C4-2B (cell line): ENCODE data around the gene TLDC2.
"Not testable (repeated sequence)": the region's sequence is repeated elsewhere in the genome, so short reads cannot be mapped to it uniquely, and the experiment has no call there.

Experiments
- H3K27ac ChIP-seq: fragments of 450-650 bp; 2 replicates; pipeline ENCODE4 v1.5.1; 2017
- ZFX ChIP-seq: fragments of 450-650 bp; IDR thresholded peaks from 2 replicates; pipeline ENCODE4 v1.6.1; 2017
- TF ChIP-seq, protein P1 (sequence below): fragments of 450-650 bp; conservative IDR thresholded peaks from 2 replicates; pipeline ENCODE4 v1.5.1; 2017; ENCODE audit warnings: mild to moderate bottlenecking

Gene TLDC2

GRCh38 chr20:36887752-36888090, 11.8 kb downstream of the TLDC2 start:
- H3K27ac ChIP-seq, result no peak overlapping the region
- TF ChIP-seq ZFX, result no peak
- TF ChIP-seq, protein P1, sequence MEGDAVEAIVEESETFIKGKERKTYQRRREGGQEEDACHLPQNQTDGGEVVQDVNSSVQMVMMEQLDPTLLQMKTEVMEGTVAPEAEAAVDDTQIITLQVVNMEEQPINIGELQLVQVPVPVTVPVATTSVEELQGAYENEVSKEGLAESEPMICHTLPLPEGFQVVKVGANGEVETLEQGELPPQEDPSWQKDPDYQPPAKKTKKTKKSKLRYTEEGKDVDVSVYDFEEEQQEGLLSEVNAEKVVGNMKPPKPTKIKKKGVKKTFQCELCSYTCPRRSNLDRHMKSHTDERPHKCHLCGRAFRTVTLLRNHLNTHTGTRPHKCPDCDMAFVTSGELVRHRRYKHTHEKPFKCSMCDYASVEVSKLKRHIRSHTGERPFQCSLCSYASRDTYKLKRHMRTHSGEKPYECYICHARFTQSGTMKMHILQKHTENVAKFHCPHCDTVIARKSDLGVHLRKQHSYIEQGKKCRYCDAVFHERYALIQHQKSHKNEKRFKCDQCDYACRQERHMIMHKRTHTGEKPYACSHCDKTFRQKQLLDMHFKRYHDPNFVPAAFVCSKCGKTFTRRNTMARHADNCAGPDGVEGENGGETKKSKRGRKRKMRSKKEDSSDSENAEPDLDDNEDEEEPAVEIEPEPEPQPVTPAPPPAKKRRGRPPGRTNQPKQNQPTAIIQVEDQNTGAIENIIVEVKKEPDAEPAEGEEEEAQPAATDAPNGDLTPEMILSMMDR, result no peak

- no peak for TF ChIP-seq ZFX
- TF ChIP-seq, protein P1, result no peak
- H3K27ac ChIP-seq, result no peak overlapping the region
Observed at GRCh38 chr20:36888880-36889516, 13.1 kb downstream of the TLDC2 start.

GRCh38 chr20:36890586-36890985, 14.6 kb downstream of the TLDC2 start:
- TF ChIP-seq ZFX, result no peak

DNA sequence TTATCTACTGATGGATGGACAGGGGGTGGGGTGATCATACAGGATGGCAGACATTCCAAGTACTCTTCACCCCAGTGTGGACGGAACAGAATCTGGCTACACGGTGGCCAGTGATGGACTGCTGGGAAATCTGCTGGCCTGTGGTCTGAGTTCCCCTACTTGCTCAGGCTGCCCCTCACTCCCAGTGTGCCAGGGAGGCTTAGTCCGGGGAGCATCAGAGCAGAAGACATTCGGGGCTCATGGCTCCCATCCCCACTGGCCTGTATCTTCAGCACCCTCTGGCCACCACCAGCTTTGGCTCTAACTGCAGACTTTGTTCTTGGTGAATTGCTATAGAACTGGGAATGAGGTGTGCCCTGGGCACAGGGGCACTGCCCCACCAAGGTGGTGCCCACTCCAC, 15.3 kb downstream of the TLDC2 start:
- TF ChIP-seq ZFX, result no peak
- TF ChIP-seq, protein P1, result no peak
- H3K27ac ChIP-seq, result no peak overlapping the region

More at GRCh38 chr20:36890586-36890985, 14.6 kb downstream of the TLDC2 start:
- no peak overlapping the region for H3K27ac ChIP-seq

DNA sequence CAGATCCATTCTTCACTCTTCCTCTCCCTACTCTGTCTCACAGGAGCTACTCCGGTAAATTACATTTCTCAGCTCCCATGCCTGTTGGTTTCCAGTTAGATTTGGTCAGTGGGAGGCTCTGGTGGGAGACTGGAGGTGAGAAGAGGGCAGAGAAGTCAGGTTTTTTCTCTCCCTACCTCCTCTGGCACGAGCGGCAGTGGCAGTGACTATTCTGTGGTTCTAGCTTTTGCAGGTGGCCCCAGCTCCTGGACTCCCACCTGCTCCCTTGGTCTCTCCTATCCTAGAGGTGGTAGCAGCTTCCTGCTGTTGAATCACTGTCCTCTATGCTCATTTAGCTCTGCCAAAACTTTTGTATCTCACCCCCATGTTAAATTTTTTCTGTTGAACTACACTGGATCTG, 17.9 kb downstream of the TLDC2 start:
- TF ChIP-seq, protein P1, result no peak
- TF ChIP-seq ZFX, result no peak

GRCh38 chr20:36895036-36895435, 19.1 kb downstream of the TLDC2 start:
- TF ChIP-seq, protein P1, result no peak
- TF ChIP-seq ZFX, result no peak
- H3K27ac ChIP-seq, result no peak overlapping the region

More for the DNA sequence above, 17.9 kb downstream of the TLDC2 start:
- H3K27ac ChIP-seq, result no peak overlapping the region

- H3K27ac ChIP-seq, result no peak overlapping the region
- TF ChIP-seq, protein P1, result no peak
- TF ChIP-seq ZFX, result no peak
Observed at GRCh38 chr20:36904690-36905089, 28.8 kb downstream of the TLDC2 start.

DNA sequence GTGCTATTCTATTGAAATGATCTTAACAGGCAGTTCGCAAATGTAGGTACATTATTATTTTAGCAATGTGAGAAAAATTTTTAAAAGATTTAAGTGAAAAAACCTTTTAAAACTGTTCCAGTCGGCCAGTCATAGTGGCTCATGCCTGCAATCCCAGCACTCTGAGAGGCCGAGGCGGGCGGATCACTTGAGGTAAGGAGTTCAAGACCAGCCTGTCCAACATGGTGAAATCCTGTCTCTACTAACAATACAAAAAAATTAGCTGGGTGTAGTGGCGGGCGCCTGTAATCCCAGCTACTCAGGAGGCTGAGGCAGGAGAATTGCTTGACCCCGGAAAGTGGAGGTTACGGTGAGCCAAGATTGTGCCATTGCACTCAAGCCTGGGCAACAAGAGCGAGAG, 29.6 kb downstream of the TLDC2 start:
- H3K27ac ChIP-seq, result not testable (repeated sequence)

DNA sequence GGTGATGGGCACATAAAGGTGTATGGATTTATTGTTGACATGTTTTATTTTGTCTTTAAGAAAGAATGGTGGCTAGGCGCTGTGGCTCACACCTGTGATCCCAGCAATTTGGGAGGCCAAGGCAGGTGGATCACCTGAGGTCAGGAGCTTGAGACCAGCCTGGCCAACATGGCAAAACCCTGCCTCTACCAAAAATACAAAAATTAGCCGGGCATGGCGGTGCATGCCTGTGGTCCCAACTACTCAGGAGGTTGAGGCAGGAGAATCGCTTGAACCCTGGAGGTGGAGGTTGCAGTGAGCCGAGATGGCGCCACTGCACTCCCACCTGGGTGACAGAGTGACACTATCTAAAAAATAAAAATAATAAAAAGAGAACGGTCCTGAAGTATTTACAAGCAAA, 30.1 kb downstream of the TLDC2 start:
- H3K27ac ChIP-seq, result not testable (repeated sequence)
